Muscle layer of colon (tissue), 2 donors: ENCODE results near the gene SYDE2.

Experiments used
- H3K27ac ChIP-seq: one replicate; pipeline ENCODE4 v1.7.0; 2013; ENCODE audit warnings: low read depth, mild to moderate bottlenecking, low read length, moderate library complexity
- H3K27me3 ChIP-seq, 2 donors: one replicate each; pipeline ENCODE4 v1.7.0; 2013; ENCODE audit warnings: low read length in 2 of 2, mild to moderate bottlenecking in 2 of 2; ENCODE audit not compliant: insufficient read depth in 2 of 2, control insufficient read depth in 1 of 2
- H3K36me3 ChIP-seq: one replicate; pipeline ENCODE4 v1.7.0; 2013; ENCODE audit warnings: mild to moderate bottlenecking, low read length; ENCODE audit not compliant: insufficient read depth
- H3K4me1 ChIP-seq: one replicate; pipeline ENCODE4 v1.7.0; 2013; ENCODE audit warnings: mild to moderate bottlenecking, low read length; ENCODE audit not compliant: insufficient read depth
- H3K4me3 ChIP-seq, 2 donors: one replicate each; pipeline ENCODE4 v1.7.0; 2013; ENCODE audit warnings: low read length in 2 of 2, low read depth in 1 of 2, mild to moderate bottlenecking in 1 of 2, moderate library complexity in 1 of 2
- H3K9ac ChIP-seq: one replicate; pipeline ENCODE4 v1.7.0; 2013; ENCODE audit warnings: low read length
- H3K9me3 ChIP-seq: one replicate; pipeline ENCODE4 v1.7.0; 2013; ENCODE audit warnings: mild to moderate bottlenecking, low read length
- donor health status: abdominal sarcoma.
- donor health status: Adenocarcinoma of cecum.

The SYDE2 gene

GRCh38 chr1:85111695-85112094, 89.1 kb downstream of the SYDE2 start:
- Histone ChIP-seq H3K4me3 (no peak overlapping the region), H3K27me3 (no peaks in the 10 kb centered on the region)

GRCh38 chr1:85109475-85109874, 91.3 kb downstream of the SYDE2 start:
- Histone ChIP-seq H3K4me3 (no peak overlapping the region), H3K36me3 (no peaks in the 10 kb centered on the region), H3K27ac (no peak overlapping the region), H3K27me3 (no peaks in the 10 kb centered on the region), H3K9me3 (no peaks in the 10 kb centered on the region), H3K4me1 (no peaks in the 10 kb centered on the region), H3K9ac (no peak overlapping the region)

More at GRCh38 chr1:85111695-85112094, 89.1 kb downstream of the SYDE2 start:
- Histone ChIP-seq H3K9me3 (no peaks in the 10 kb centered on the region), H3K27ac (no peak overlapping the region), H3K4me1 (no peaks in the 10 kb centered on the region), H3K9ac (no peak overlapping the region), H3K36me3 (no peaks in the 10 kb centered on the region)
